Activated T-cell treated with anti-CD3 and anti-CD28 coated beads for 4 hours (primary cell): Measurements from ENCODE around the gene TMEM132D.
"Not testable (repeated sequence)": the region's sequence is repeated elsewhere in the genome, so short reads cannot be mapped to it uniquely, and the experiment has no call there.

Source experiments
- DNase-seq: peaks from one replicate; pipeline ENCODE4 v3.0.0-alpha.2; 2020

The TMEM132D gene

GRCh38 chr12:129207084-129207483, 696.7 kb downstream of the TMEM132D start:
- no peak for DNase-seq

GRCh38 chr12:129203456-129203855, 700.4 kb downstream of the TMEM132D start:
- DNase-seq, result no peak

- no peak for DNase-seq
Observed at GRCh38 chr12:129202109-129202814, 701.6 kb downstream of the TMEM132D start.

- no peak for DNase-seq
Observed at GRCh38 chr12:129201029-129201428, 702.8 kb downstream of the TMEM132D start.

- DNase-seq, result no peak
Observed at GRCh38 chr12:129200576-129200975, 703.2 kb downstream of the TMEM132D start.

GRCh38 chr12:129196927-129197326, 706.9 kb downstream of the TMEM132D start:
- no peak for DNase-seq

- DNase-seq, result no peak
Observed at GRCh38 chr12:129195081-129195480, 708.7 kb downstream of the TMEM132D start.

- DNase-seq, result no peak
Observed at GRCh38 chr12:129193263-129193871, 710.5 kb downstream of the TMEM132D start.

- no peak for DNase-seq
Observed at GRCh38 chr12:129190827-129191226, 713.0 kb downstream of the TMEM132D start.

GRCh38 chr12:129189879-129190278, 713.9 kb downstream of the TMEM132D start:
- DNase-seq, result not testable (repeated sequence)

- DNase-seq, result no peak
Observed at GRCh38 chr12:129186952-129187351, 716.9 kb downstream of the TMEM132D start.

GRCh38 chr12:129185855-129186254, 718.0 kb downstream of the TMEM132D start:
- DNase-seq, result no peak

GRCh38 chr12:129184127-129184928, 719.5 kb downstream of the TMEM132D start:
- DNase-seq, result no peak

- DNase-seq, result no peak
Observed at GRCh38 chr12:129179941-129180553, 723.8 kb downstream of the TMEM132D start.

- DNase-seq, result no peak
Observed at GRCh38 chr12:129169928-129170327, 733.9 kb downstream of the TMEM132D start.

- DNase-seq, result no peak
Observed at GRCh38 chr12:129163861-129164260, 740.0 kb downstream of the TMEM132D start.

- DNase-seq, result no peak
Observed at GRCh38 chr12:129163461-129163860, 740.4 kb downstream of the TMEM132D start.

GRCh38 chr12:129162805-129163204, 741.0 kb downstream of the TMEM132D start:
- no peak for DNase-seq

GRCh38 chr12:129161511-129161910, 742.3 kb downstream of the TMEM132D start:
- DNase-seq, result no peak

GRCh38 chr12:129160282-129160681, 743.5 kb downstream of the TMEM132D start:
- no peak for DNase-seq

- DNase-seq, result no peak
Observed at GRCh38 chr12:129152351-129153104, 751.3 kb downstream of the TMEM132D start.

- no peak for DNase-seq
Observed at GRCh38 chr12:129150721-129151120, 753.1 kb downstream of the TMEM132D start.

- no peak for DNase-seq
Observed at GRCh38 chr12:129145381-129145780, 758.4 kb downstream of the TMEM132D start.
